DND-41 (cell line): ENCODE results near the gene ATP1A1.

Experiments
- ATAC-seq: fragments of 200-7000 bp; cut with Tn5 transposase; 3 replicates; pipeline ENCODE4 v1.9.1; 2021; ENCODE audit warnings: low read depth; ENCODE audit not compliant: insufficient read depth
- DNase-seq: peaks from one replicate; pipeline ENCODE4 v3.0.0-alpha.2; 2020
- H2AFZ ChIP-seq: 2 replicates; pipeline ENCODE4 v1.6.0; 2012; ENCODE audit warnings: low read depth, low read length
- H3K27ac ChIP-seq: 2 replicates; pipeline ENCODE4 v1.5.1; 2012; ENCODE audit warnings: low read length, inconsistent platforms
- H3K27me3 ChIP-seq: fragments of 200-600 bp; sonication (generic); 2 replicates; pipeline ENCODE4 v1.6.0; 2012; ENCODE audit warnings: low read length, mild to moderate bottlenecking, inconsistent platforms; ENCODE audit not compliant: insufficient read depth, poor library complexity
- H3K36me3 ChIP-seq: 2 replicates; pipeline ENCODE4 v1.5.1; 2012; ENCODE audit warnings: low read length, inconsistent platforms; ENCODE audit not compliant: insufficient read depth
- H3K4me1 ChIP-seq: 2 replicates; pipeline ENCODE4 v1.5.1; 2012; ENCODE audit warnings: mild to moderate bottlenecking, low read length; ENCODE audit not compliant: insufficient read depth
- H3K4me2 ChIP-seq: 2 replicates; pipeline ENCODE4 v1.6.0; 2012; ENCODE audit warnings: mild to moderate bottlenecking, moderate library complexity, low read length, inconsistent platforms; ENCODE audit not compliant: insufficient read depth
- H3K4me3 ChIP-seq, 2 experiments: fragments of 200-600 bp in 1 of 2; shearing (Covaris generic) in 1 of 2; 2 replicates each; pipeline ENCODE4 v1.5.1; 2012 to 2016; ENCODE audit warnings: inconsistent platforms in 2 of 2, low read length in 2 of 2, mild to moderate bottlenecking in 2 of 2, low read depth in 1 of 2, moderate library complexity in 1 of 2
- H3K79me2 ChIP-seq: 2 replicates; pipeline ENCODE4 v1.6.0; 2012; ENCODE audit warnings: low read length, inconsistent platforms; ENCODE audit not compliant: insufficient read depth
- H3K9ac ChIP-seq: 2 replicates; pipeline ENCODE4 v1.6.0; 2012; ENCODE audit warnings: low read depth, mild to moderate bottlenecking, inconsistent platforms, low read length, moderate library complexity
- H3K9me3 ChIP-seq: 2 replicates; pipeline ENCODE4 v1.5.1; 2012; ENCODE audit warnings: low read length, moderate library complexity, mild to moderate bottlenecking, inconsistent platforms; ENCODE audit not compliant: insufficient read depth, severe bottlenecking
- H4K20me1 ChIP-seq: 2 replicates; pipeline ENCODE4 v1.6.0; 2012; ENCODE audit warnings: low read length; ENCODE audit not compliant: insufficient read depth
- CTCF ChIP-seq: IDR thresholded peaks from 2 replicates; pipeline ENCODE4 v1.5.1; 2012; ENCODE audit warnings: borderline replicate concordance, low read length, moderate library complexity, mild to moderate bottlenecking; ENCODE audit not compliant: poor library complexity, severe bottlenecking; ENCODE audit errors: extremely low read depth
- EZH2 ChIP-seq: IDR thresholded peaks from 3 replicates; pipeline ENCODE4 v1.6.1; 2012; ENCODE audit warnings: borderline replicate concordance, low read depth, mild to moderate bottlenecking, moderate library complexity, low read length, inconsistent platforms; ENCODE audit not compliant: severe bottlenecking

ATP1A1 gene

GRCh38 chr1:116331523-116331922 is 41.5 kb upstream of the ATP1A1 start:
- no peaks in the 10 kb centered on the region for H4K20me1 ChIP-seq
- H2AFZ ChIP-seq, result no peak overlapping the region
- no peaks in the 10 kb centered on the region for H3K9me3 ChIP-seq
- H3K27me3 ChIP-seq, result no peaks in the 10 kb centered on the region
- TF ChIP-seq EZH2 (no peak), CTCF (no peak)
- DNase-seq (no peak), ATAC-seq (no peak)
- H3K4me3 ChIP-seq, result no peak overlapping the region
- no peaks in the 10 kb centered on the region for H3K36me3 ChIP-seq
- no peak overlapping the region for H3K4me2 ChIP-seq
- no peak overlapping the region for H3K9ac ChIP-seq
- H3K4me1 ChIP-seq, result peaks cover 15% of the 10 kb centered on the region
- no peaks in the 10 kb centered on the region for H3K79me2 ChIP-seq
- no peak overlapping the region for H3K27ac ChIP-seq

GRCh38 chr1:116332451-116332850 is 40.6 kb upstream of the ATP1A1 start:
- Histone ChIP-seq H2AFZ (no peak overlapping the region), H3K4me3 (no peak overlapping the region), H3K9me3 (no peaks in the 10 kb centered on the region), H3K27me3 (no peaks in the 10 kb centered on the region), H4K20me1 (no peaks in the 10 kb centered on the region), H3K79me2 (no peaks in the 10 kb centered on the region), H3K27ac (no peak overlapping the region), H3K4me2 (no peak overlapping the region), H3K36me3 (no peaks in the 10 kb centered on the region), H3K9ac (no peak overlapping the region), H3K4me1 (peaks cover 6% of the 10 kb centered on the region; the same call in 1 of the 2 replicates)
- ATAC-seq (no peak), DNase-seq (no peak)
- TF ChIP-seq CTCF (no peak), EZH2 (no peak)

- H3K4me1 ChIP-seq, result no peaks in the 10 kb centered on the region
- H4K20me1 ChIP-seq, result no peaks in the 10 kb centered on the region
- H2AFZ ChIP-seq, result no peak overlapping the region
- DNase-seq (no peak), ATAC-seq (no peak)
- no peaks in the 10 kb centered on the region for H3K9me3 ChIP-seq
- no peaks in the 10 kb centered on the region for H3K27me3 ChIP-seq
- no peak overlapping the region for H3K4me3 ChIP-seq
- TF ChIP-seq EZH2 (no peak), CTCF (no peak)
- no peak overlapping the region for H3K27ac ChIP-seq
- H3K79me2 ChIP-seq, result no peaks in the 10 kb centered on the region
- no peak overlapping the region for H3K4me2 ChIP-seq
- no peaks in the 10 kb centered on the region for H3K36me3 ChIP-seq
- H3K9ac ChIP-seq, result no peak overlapping the region
Observed at GRCh38 chr1:116333171-116334014, 39.7 kb upstream of the ATP1A1 start.
